DOHH2 (cell line): ENCODE results near the gene DDR2.
"Not testable (repeated sequence)": the region's sequence is repeated elsewhere in the genome, so short reads cannot be mapped to it uniquely, and the experiment has no call there.

Experiments
- H3F3A ChIP-seq: fragments of 200-600 bp; sonication (generic), shearing (Covaris generic); 2 replicates; pipeline ENCODE4 v1.6.0; 2016; ENCODE audit warnings: antibody characterized with exemption, mild to moderate bottlenecking; ENCODE audit not compliant: control insufficient read depth, insufficient read depth
- H3K27ac ChIP-seq: fragments of 200-600 bp; sonication (generic); 2 replicates; pipeline ENCODE4 v1.5.1; 2014; ENCODE audit warnings: low read depth, mild to moderate bottlenecking, low read length, moderate library complexity
- H3K27me3 ChIP-seq: fragments of 200-600 bp; sonication (generic); 2 replicates; pipeline ENCODE4 v1.6.1; 2014; ENCODE audit warnings: mild to moderate bottlenecking, low read length, mixed read lengths; ENCODE audit not compliant: control insufficient read depth
- H3K36me3 ChIP-seq: fragments of 200-600 bp; sonication (generic); 2 replicates; pipeline ENCODE4 v1.6.1; 2014; ENCODE audit warnings: mild to moderate bottlenecking, low read length, moderate library complexity, mixed read lengths; ENCODE audit not compliant: control insufficient read depth
- H3K4me1 ChIP-seq: fragments of 200-600 bp; sonication (generic); 2 replicates; pipeline ENCODE4 v1.6.1; 2014; ENCODE audit warnings: mild to moderate bottlenecking, low read length, mixed read lengths; ENCODE audit not compliant: control insufficient read depth
- H3K4me2 ChIP-seq: fragments of 200-600 bp; sonication (generic); 2 replicates; pipeline ENCODE4 v1.6.0; 2014; ENCODE audit warnings: mild to moderate bottlenecking, low read length, moderate library complexity
- H3K4me3 ChIP-seq: fragments of 200-600 bp; sonication (generic); 2 replicates; pipeline ENCODE4 v1.5.1; 2014; ENCODE audit warnings: mild to moderate bottlenecking, low read length, mixed read lengths
- H3K79me2 ChIP-seq: fragments of 200-600 bp; sonication (generic); 2 replicates; pipeline ENCODE4 v1.6.1; 2014; ENCODE audit warnings: mild to moderate bottlenecking, low read length, mixed read lengths; ENCODE audit not compliant: control insufficient read depth
- H3K9me2 ChIP-seq: fragments of 200-600 bp; sonication (generic); replicated peaks from 2 replicates; pipeline ENCODE4 v1.6.1; 2014; ENCODE audit warnings: mild to moderate bottlenecking, low read length, mixed read lengths; ENCODE audit not compliant: control insufficient read depth
- H3K9me3 ChIP-seq: fragments of 200-600 bp; sonication (generic); 2 replicates; pipeline ENCODE4 v1.6.1; 2014; ENCODE audit warnings: antibody characterized with exemption, low read length, mixed read lengths; ENCODE audit not compliant: control insufficient read depth, insufficient read depth
- H4K20me1 ChIP-seq: fragments of 200-600 bp; sonication (generic); 2 replicates; pipeline ENCODE4 v1.6.0; 2014; ENCODE audit warnings: low read depth, mild to moderate bottlenecking, antibody characterized with exemption, low read length, moderate library complexity; ENCODE audit not compliant: control insufficient read depth, insufficient read depth
- EZH2phosphoT487 ChIP-seq: fragments of 200-600 bp; sonication (generic); IDR thresholded peaks from 2 replicates; pipeline ENCODE4 v1.6.1; 2017; ENCODE audit warnings: borderline replicate concordance, mild to moderate bottlenecking, antibody characterized with exemption, low read length, moderate library complexity, mixed read lengths
- TF ChIP-seq, protein P1 (sequence below): fragments of 200-600 bp; sonication (generic); IDR thresholded peaks from one replicate; pipeline ENCODE4 v1.5.1; 2014; ENCODE audit warnings: antibody characterized with exemption, mild to moderate bottlenecking, low read depth, low read length; ENCODE audit not compliant: poor library complexity, severe bottlenecking

DDR2 gene

DNA sequence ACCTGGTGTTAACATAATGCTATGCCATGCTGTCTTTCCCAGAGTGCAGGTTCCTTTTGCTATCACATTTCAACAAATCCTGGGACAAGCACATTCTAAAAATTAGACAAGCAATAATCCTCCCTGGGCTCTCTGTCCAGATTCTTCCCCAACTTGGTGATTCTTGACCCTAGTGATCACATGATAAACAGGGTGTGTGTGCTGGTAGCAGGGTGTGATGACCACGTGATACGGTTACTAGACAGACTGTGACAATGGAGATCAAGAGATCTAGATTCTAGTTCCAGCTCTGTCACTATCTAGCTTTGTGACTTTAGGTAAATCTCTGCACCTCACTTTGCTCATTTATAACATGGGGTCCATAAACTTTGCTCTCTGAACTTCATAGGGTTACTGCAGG lies 96.3 kb downstream of the DDR2 start:
- H3K27ac ChIP-seq: no peak overlapping the region
- H3K4me1 ChIP-seq: no peaks in the 10 kb centered on the region
- H3K79me2 ChIP-seq: no peaks in the 10 kb centered on the region
- no peaks in the 10 kb centered on the region for H4K20me1 ChIP-seq
- no peaks in the 10 kb centered on the region for H3K27me3 ChIP-seq
- H3K4me2 ChIP-seq: no peak overlapping the region
- no peaks in the 10 kb centered on the region for H3K36me3 ChIP-seq
- no peak overlapping the region for H3K4me3 ChIP-seq
- H3K9me2 ChIP-seq: no peaks in the 10 kb centered on the region
- no peaks in the 10 kb centered on the region for H3F3A ChIP-seq
- TF ChIP-seq, protein P1, sequence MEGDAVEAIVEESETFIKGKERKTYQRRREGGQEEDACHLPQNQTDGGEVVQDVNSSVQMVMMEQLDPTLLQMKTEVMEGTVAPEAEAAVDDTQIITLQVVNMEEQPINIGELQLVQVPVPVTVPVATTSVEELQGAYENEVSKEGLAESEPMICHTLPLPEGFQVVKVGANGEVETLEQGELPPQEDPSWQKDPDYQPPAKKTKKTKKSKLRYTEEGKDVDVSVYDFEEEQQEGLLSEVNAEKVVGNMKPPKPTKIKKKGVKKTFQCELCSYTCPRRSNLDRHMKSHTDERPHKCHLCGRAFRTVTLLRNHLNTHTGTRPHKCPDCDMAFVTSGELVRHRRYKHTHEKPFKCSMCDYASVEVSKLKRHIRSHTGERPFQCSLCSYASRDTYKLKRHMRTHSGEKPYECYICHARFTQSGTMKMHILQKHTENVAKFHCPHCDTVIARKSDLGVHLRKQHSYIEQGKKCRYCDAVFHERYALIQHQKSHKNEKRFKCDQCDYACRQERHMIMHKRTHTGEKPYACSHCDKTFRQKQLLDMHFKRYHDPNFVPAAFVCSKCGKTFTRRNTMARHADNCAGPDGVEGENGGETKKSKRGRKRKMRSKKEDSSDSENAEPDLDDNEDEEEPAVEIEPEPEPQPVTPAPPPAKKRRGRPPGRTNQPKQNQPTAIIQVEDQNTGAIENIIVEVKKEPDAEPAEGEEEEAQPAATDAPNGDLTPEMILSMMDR: no peak
- no peak for TF ChIP-seq EZH2phosphoT487
- H3K9me3 ChIP-seq: no peaks in the 10 kb centered on the region

GRCh38 chr1:162729195-162729774 lies 97.0 kb downstream of the DDR2 start:
- H3F3A ChIP-seq, H3K36me3 ChIP-seq, H3K4me3 ChIP-seq, H3K9me3 ChIP-seq, H3K4me2 ChIP-seq, H3K9me2 ChIP-seq, H3K79me2 ChIP-seq, H3K27ac ChIP-seq, H3K4me1 ChIP-seq, H3K27me3 ChIP-seq, H4K20me1 ChIP-seq: not testable (repeated sequence)

DNA sequence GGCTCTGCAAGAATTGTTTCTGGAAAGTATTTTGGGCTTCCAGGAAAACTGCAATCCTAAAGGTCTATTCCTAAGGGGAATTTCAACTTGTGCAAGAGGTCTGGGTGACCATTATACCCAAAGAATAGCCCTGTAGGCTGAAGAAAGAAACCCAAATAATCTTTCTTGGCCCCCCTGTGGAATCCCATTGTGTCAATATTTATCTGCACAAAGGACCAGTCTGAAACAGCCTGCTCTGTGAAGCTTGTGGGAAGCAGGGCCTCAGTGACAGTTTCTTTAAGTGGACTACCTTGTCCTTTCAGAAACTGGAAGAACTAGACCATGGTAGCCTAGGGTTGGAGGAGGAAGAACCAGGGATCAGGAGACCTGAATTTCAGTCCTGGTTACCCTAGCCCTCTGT lies 99.8 kb downstream of the DDR2 start:
- TF ChIP-seq, protein P1: no peak
- TF ChIP-seq EZH2phosphoT487: no peak
- Histone ChIP-seq H3K9me2 (no peaks in the 10 kb centered on the region), H3K4me2 (no peak overlapping the region), H3K4me1 (no peaks in the 10 kb centered on the region), H4K20me1 (no peaks in the 10 kb centered on the region), H3F3A (no peaks in the 10 kb centered on the region), H3K9me3 (no peaks in the 10 kb centered on the region), H3K27ac (no peak overlapping the region), H3K27me3 (no peaks in the 10 kb centered on the region), H3K36me3 (no peaks in the 10 kb centered on the region), H3K4me3 (no peak overlapping the region), H3K79me2 (no peaks in the 10 kb centered on the region)

GRCh38 chr1:162732566-162733335 lies 100.5 kb downstream of the DDR2 start:
- no peaks in the 10 kb centered on the region for H3K4me1 ChIP-seq
- H3F3A ChIP-seq: no peaks in the 10 kb centered on the region
- TF ChIP-seq EZH2phosphoT487: no peak
- TF ChIP-seq, protein P1: no peak
- no peak overlapping the region for H3K4me3 ChIP-seq
- no peaks in the 10 kb centered on the region for H3K79me2 ChIP-seq
- H4K20me1 ChIP-seq: no peaks in the 10 kb centered on the region
- no peaks in the 10 kb centered on the region for H3K27me3 ChIP-seq
- H3K9me3 ChIP-seq: no peaks in the 10 kb centered on the region
- no peaks in the 10 kb centered on the region for H3K9me2 ChIP-seq
- no peaks in the 10 kb centered on the region for H3K36me3 ChIP-seq
- H3K4me2 ChIP-seq: no peak overlapping the region
- H3K27ac ChIP-seq: no peak overlapping the region
